ENCODE results near the gene PNMA6E.

Gene PNMA6E

DNA sequence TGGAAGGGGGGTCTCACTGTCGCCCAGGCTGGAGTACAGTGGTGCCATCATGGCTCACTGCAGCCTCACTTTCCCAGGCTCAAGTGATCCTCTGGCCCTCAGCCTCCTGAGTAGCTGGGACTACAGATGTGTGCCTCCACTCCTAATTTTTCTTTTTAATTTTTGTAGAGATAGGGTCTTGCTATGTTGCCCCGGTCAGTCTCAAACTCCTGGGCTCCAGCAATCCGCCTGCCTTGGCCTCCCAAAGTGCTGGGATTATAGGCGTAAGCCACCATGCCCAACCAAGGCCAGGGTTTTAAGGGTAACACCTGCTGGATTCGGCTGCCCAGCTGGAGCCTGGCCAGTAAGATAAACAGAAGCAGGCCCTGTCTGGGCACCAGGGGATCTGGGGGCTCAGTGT, 41.3 kb upstream of the PNMA6E start:
- H3K9ac ChIP-seq (ENCODE audit: low read length), result no peak overlapping the region
- no peaks in the 10 kb centered on the region for H3K36me3 ChIP-seq (replicated peaks; ENCODE audit: insufficient read depth, low read length)
- no peak overlapping the region for H3K4me3 ChIP-seq (ENCODE audit: low read length)
- H3K9me2 ChIP-seq (replicated peaks; ENCODE audit: insufficient read depth, low read length), result no peaks in the 10 kb centered on the region
- DNase-seq, result no peak
- no peaks in the 10 kb centered on the region for H4K20me1 ChIP-seq (ENCODE audit: insufficient read depth, low read length)
- no peaks in the 10 kb centered on the region for H3F3A ChIP-seq (ENCODE audit: insufficient read depth, low read length)
- H3K27me3 ChIP-seq (replicated peaks; ENCODE audit: insufficient read depth, low read length), result no peaks in the 10 kb centered on the region
- TF ChIP-seq, protein P1, sequence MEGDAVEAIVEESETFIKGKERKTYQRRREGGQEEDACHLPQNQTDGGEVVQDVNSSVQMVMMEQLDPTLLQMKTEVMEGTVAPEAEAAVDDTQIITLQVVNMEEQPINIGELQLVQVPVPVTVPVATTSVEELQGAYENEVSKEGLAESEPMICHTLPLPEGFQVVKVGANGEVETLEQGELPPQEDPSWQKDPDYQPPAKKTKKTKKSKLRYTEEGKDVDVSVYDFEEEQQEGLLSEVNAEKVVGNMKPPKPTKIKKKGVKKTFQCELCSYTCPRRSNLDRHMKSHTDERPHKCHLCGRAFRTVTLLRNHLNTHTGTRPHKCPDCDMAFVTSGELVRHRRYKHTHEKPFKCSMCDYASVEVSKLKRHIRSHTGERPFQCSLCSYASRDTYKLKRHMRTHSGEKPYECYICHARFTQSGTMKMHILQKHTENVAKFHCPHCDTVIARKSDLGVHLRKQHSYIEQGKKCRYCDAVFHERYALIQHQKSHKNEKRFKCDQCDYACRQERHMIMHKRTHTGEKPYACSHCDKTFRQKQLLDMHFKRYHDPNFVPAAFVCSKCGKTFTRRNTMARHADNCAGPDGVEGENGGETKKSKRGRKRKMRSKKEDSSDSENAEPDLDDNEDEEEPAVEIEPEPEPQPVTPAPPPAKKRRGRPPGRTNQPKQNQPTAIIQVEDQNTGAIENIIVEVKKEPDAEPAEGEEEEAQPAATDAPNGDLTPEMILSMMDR (IDR thresholded peaks at IDR 0.05; ENCODE audit: low read length), result no peak
- TF ChIP-seq EZH2 (optimal IDR thresholded peaks at IDR 0.05; ENCODE audit: low read depth, low read length) (no peak), EZH2phosphoT487 (IDR thresholded peaks at IDR 0.05; ENCODE audit: low read length) (no peak)
- H3K27ac ChIP-seq (ENCODE audit: low read length), result no peak overlapping the region
- no peak overlapping the region for H3K4me2 ChIP-seq (ENCODE audit: low read depth, low read length)
- H3K4me1 ChIP-seq (ENCODE audit: low read length), result no peaks in the 10 kb centered on the region
- no peaks in the 10 kb centered on the region for H3K9me3 ChIP-seq (replicated peaks; ENCODE audit: insufficient read depth, low read length)
- no peaks in the 10 kb centered on the region for H3K79me2 ChIP-seq (ENCODE audit: low read length)
- no peak overlapping the region for H2AFZ ChIP-seq (ENCODE audit: low read length)

DNA sequence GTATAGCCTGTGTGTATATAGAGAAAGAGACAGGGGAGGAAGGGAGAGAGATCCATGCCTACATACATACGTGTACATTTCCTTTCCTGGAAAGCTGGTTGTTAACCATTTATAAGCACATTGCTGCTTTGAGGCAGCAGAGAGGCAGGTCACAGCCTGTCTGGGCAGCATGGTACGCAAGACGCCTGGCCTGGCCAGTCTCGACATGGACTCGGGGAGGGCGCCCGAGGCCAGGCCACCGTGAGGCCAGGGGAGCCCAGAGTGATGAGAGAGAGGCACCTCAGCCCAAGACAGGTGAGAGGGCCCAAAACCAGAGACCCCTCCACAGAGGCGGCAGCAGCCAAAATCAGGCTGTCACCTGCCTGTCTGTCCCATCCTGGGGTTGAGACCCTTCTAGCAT, 40.8 kb upstream of the PNMA6E start:
- no peaks in the 10 kb centered on the region for H3K79me2 ChIP-seq (ENCODE audit: low read length)
- TF ChIP-seq EZH2 (optimal IDR thresholded peaks at IDR 0.05; ENCODE audit: low read depth, low read length), result no peak
- TF ChIP-seq, protein P1 (IDR thresholded peaks at IDR 0.05; ENCODE audit: low read length), result no peak
- no peak for TF ChIP-seq EZH2phosphoT487 (IDR thresholded peaks at IDR 0.05; ENCODE audit: low read length)

DNA sequence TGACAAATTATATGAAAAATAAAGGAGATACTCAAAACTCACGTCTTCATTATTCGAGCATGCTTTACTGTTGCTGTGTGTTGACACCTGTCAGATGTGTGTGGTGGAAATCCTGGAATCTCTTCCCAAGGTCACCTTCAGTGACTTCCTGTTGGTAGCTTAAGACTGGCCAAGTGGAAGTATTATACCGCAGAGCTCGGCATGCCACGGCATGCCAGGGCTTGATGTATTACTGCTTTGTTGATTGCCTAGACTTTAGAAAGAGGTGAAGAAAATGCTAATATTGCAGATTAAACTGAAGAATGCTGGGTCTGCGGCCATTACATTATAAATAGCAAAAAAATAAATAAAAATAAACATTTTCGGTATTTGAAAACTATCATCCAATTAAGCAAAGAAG, 40.1 kb upstream of the PNMA6E start:
- no peak for DNase-seq
- Histone ChIP-seq H3K9me2 (replicated peaks; ENCODE audit: insufficient read depth, low read length) (no peaks in the 10 kb centered on the region), H2AFZ (ENCODE audit: low read length) (no peak overlapping the region), H3K27me3 (replicated peaks; ENCODE audit: insufficient read depth, low read length) (no peaks in the 10 kb centered on the region), H3K4me3 (ENCODE audit: low read length) (no peak overlapping the region), H3F3A (ENCODE audit: insufficient read depth, low read length) (no peaks in the 10 kb centered on the region), H3K4me2 (ENCODE audit: low read depth, low read length) (no peak overlapping the region), H3K27ac (ENCODE audit: low read length) (no peak overlapping the region), H3K4me1 (ENCODE audit: low read length) (no peaks in the 10 kb centered on the region), H3K9me3 (replicated peaks; ENCODE audit: insufficient read depth, low read length) (no peaks in the 10 kb centered on the region), H3K9ac (ENCODE audit: low read length) (no peak overlapping the region), H3K79me2 (ENCODE audit: low read length) (no peaks in the 10 kb centered on the region), H4K20me1 (ENCODE audit: insufficient read depth, low read length) (no peaks in the 10 kb centered on the region), H3K36me3 (replicated peaks; ENCODE audit: insufficient read depth, low read length) (no peaks in the 10 kb centered on the region)
- no peak for TF ChIP-seq EZH2 (optimal IDR thresholded peaks at IDR 0.05; ENCODE audit: low read depth, low read length)
- TF ChIP-seq EZH2phosphoT487 (IDR thresholded peaks at IDR 0.05; ENCODE audit: low read length), result no peak
- TF ChIP-seq, protein P1 (IDR thresholded peaks at IDR 0.05; ENCODE audit: low read length), result no peak

More for the DNA sequence above, 40.8 kb upstream of the PNMA6E start:
- no peak overlapping the region for H3K4me3 ChIP-seq (ENCODE audit: low read length)
- H3K9me3 ChIP-seq (replicated peaks; ENCODE audit: insufficient read depth, low read length), result no peaks in the 10 kb centered on the region
- no peak overlapping the region for H3K4me2 ChIP-seq (ENCODE audit: low read depth, low read length)
- no peaks in the 10 kb centered on the region for H3K27me3 ChIP-seq (replicated peaks; ENCODE audit: insufficient read depth, low read length)
- no peak overlapping the region for H3K27ac ChIP-seq (ENCODE audit: low read length)
- no peak overlapping the region for H2AFZ ChIP-seq (ENCODE audit: low read length)
- H3K9ac ChIP-seq (ENCODE audit: low read length), result no peak overlapping the region
- H3K4me1 ChIP-seq (ENCODE audit: low read length), result no peaks in the 10 kb centered on the region
- DNase-seq, result no peak
- H3K36me3 ChIP-seq (replicated peaks; ENCODE audit: insufficient read depth, low read length), result no peaks in the 10 kb centered on the region
- H4K20me1 ChIP-seq (ENCODE audit: insufficient read depth, low read length), result no peaks in the 10 kb centered on the region
- no peaks in the 10 kb centered on the region for H3F3A ChIP-seq (ENCODE audit: insufficient read depth, low read length)
- no peaks in the 10 kb centered on the region for H3K9me2 ChIP-seq (replicated peaks; ENCODE audit: insufficient read depth, low read length)

Data from MM.1S (cell line).